DMS53 (cell line): Measurements from ENCODE around the gene CHRNB4.
A peak's percentile ranks its signal among the peaks of the same experiment; 100 is the strongest.
"Not testable (repeated sequence)": the region's sequence is repeated elsewhere in the genome, so short reads cannot be mapped to it uniquely, and the experiment has no call there.

Source experiments
- DNase-seq: peaks from one replicate; lab custom pipeline; 2025; lab: John Stamatoyannopoulos, UW

Gene CHRNB4

GRCh38 chr15:78641102-78641748, at the start of gene CHRNB4:
TSS of gene CHRNB4 (minus strand) at chr15:78641210. CDS start at chr15:78641133, 77 bp downstream.
- peak; percentile 20 for DNase-seq

- no peak for DNase-seq
Measured at GRCh38 chr15:78689626-78690025, 48.6 kb upstream of the CHRNB4 start.

GRCh38 chr15:78685925-78686324, 44.9 kb upstream of the CHRNB4 start:
- DNase-seq = no peak

- no peak for DNase-seq
Measured at GRCh38 chr15:78685159-78685921, 44.3 kb upstream of the CHRNB4 start.

GRCh38 chr15:78684657-78685056, 43.6 kb upstream of the CHRNB4 start:
- peak; percentile 3 for DNase-seq

GRCh38 chr15:78683599-78683998, 42.6 kb upstream of the CHRNB4 start:
- not testable (repeated sequence) for DNase-seq

- no peak for DNase-seq
Measured at GRCh38 chr15:78682693-78683410, 41.8 kb upstream of the CHRNB4 start.

GRCh38 chr15:78682004-78682651, 41.1 kb upstream of the CHRNB4 start:
- no peak for DNase-seq

GRCh38 chr15:78681281-78682003, 40.4 kb upstream of the CHRNB4 start:
- no peak for DNase-seq

- DNase-seq = no peak
Measured at GRCh38 chr15:78680431-78681075, 39.5 kb upstream of the CHRNB4 start.

GRCh38 chr15:78679089-78679511, 38.1 kb upstream of the CHRNB4 start:
- no peak for DNase-seq

GRCh38 chr15:78676424-78677110, 35.6 kb upstream of the CHRNB4 start:
- DNase-seq = no peak

GRCh38 chr15:78675617-78676360, 34.8 kb upstream of the CHRNB4 start:
- no peak for DNase-seq

- DNase-seq = no peak
Measured at GRCh38 chr15:78675206-78675605, 34.2 kb upstream of the CHRNB4 start.

- DNase-seq = no peak
Measured at GRCh38 chr15:78673917-78674444, 33.0 kb upstream of the CHRNB4 start.

- no peak for DNase-seq
Measured at GRCh38 chr15:78673476-78673875, 32.5 kb upstream of the CHRNB4 start.

GRCh38 chr15:78672285-78673014, 31.4 kb upstream of the CHRNB4 start:
- peak; percentile 34 for DNase-seq

- DNase-seq = no peak
Measured at GRCh38 chr15:78671626-78672211, 30.7 kb upstream of the CHRNB4 start.
